Measurements from ENCODE around the gene CARHSP1. TPM values are rescaled to one million over a fixed set of nuclear protein-coding genes. Genes with fewer than 3 reads are reported as not detected.
A peak's percentile ranks its signal among the peaks of the same experiment; 100 is the strongest.
"Not testable (repeated sequence)": the region's sequence is repeated elsewhere in the genome, so short reads cannot be mapped to it uniquely, and the experiment has no call there.

CARHSP1 gene
- total and polyA plus RNA-seq, 7 donors, result 32.1 to 154 (median 79.5) TPM

DNA sequence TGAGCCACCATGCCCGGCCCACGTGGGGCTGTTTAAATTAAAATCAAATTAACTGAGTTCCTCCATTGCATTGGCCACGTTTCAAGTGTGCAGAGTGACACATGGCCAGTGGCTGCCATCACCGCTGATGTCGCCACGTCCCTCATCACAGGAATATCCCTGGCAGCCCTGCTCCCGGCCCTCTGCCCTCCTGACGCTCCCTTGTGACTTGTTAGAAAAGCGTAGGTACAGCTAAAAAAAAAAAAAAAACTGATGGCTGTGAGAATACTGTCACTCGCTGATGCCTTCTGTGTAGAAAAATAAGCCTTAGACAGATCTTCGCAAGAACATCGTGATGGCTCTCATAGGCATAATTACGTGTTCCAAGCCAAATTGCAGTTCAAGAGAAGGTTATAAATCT lies 21.7 kb downstream of the CARHSP1 start:
- intact Hi-C loops (cut with DNase I), result no loop called here

DNA sequence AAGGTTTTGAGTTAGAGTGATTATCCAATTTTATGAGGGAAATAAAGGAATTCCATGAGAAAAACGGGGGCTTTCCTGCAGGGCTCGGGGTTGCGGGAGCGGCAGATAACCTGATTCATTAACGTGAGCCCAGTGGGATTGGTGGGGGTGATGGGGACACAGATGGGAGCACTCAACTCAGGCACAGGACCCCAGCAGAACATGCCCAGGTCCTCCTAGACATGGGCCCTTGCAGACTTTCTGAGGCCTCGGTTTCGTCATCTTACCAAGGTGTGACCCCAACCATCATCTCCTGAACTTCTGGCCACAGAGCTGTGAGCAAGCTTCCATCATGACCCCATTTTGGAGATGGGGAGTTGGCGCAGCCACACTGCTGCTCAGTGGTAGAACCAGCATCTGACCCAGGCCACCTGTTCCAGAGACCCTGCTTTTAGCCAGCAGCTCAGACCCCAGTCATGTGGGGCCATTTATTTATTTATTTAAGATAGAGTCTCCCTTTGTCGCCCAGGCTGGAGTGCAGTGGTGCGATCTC lies 22.3 kb downstream of the CARHSP1 start:
- intact Hi-C loops (cut with DNase I), result no loop called here
- Histone ChIP-seq H3K4me1 (no peaks in the 10 kb centered on the region), H3K27me3 (no peaks in the 10 kb centered on the region), H3K27ac (no peak overlapping the region), H3K9me3 (no peaks in the 10 kb centered on the region), H3K36me3 (peaks cover 0 to 36% (median 4%) of the 10 kb centered on the region in 4 donors), H3K4me3 (no peak overlapping the region)
- WGBS, 2 donors, result 90 to 95% methylated on average over 10 of the region's 10 CpGs
- DNase-seq, result no peak
- TF ChIP-seq, protein P1, sequence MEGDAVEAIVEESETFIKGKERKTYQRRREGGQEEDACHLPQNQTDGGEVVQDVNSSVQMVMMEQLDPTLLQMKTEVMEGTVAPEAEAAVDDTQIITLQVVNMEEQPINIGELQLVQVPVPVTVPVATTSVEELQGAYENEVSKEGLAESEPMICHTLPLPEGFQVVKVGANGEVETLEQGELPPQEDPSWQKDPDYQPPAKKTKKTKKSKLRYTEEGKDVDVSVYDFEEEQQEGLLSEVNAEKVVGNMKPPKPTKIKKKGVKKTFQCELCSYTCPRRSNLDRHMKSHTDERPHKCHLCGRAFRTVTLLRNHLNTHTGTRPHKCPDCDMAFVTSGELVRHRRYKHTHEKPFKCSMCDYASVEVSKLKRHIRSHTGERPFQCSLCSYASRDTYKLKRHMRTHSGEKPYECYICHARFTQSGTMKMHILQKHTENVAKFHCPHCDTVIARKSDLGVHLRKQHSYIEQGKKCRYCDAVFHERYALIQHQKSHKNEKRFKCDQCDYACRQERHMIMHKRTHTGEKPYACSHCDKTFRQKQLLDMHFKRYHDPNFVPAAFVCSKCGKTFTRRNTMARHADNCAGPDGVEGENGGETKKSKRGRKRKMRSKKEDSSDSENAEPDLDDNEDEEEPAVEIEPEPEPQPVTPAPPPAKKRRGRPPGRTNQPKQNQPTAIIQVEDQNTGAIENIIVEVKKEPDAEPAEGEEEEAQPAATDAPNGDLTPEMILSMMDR (IDR thresholded peaks at IDR 0.05), result no peak
- TF ChIP-seq POLR2A (IDR thresholded peaks at IDR 0.05) (no peak), EP300 (IDR thresholded peaks at IDR 0.05) (no peak), POLR2AphosphoS5 (IDR thresholded peaks at IDR 0.05) (no peak)

More for the DNA sequence above, 21.7 kb downstream of the CARHSP1 start:
- Histone ChIP-seq H3K4me1 (no peaks in the 10 kb centered on the region), H3K36me3 (peaks cover 0 to 38% (median 4%) of the 10 kb centered on the region in 4 donors), H3K27me3 (no peaks in the 10 kb centered on the region), H3K27ac (no peak overlapping the region), H3K4me3 (no peak overlapping the region), H3K9me3 (no peaks in the 10 kb centered on the region)
- TF ChIP-seq POLR2A (IDR thresholded peaks at IDR 0.05), result no peak
- no peak for TF ChIP-seq POLR2AphosphoS5 (IDR thresholded peaks at IDR 0.05)
- no peak for TF ChIP-seq EP300 (IDR thresholded peaks at IDR 0.05)
- TF ChIP-seq, protein P1 (IDR thresholded peaks at IDR 0.05), result no peak
- WGBS, 2 donors, result 83 to 86% methylated on average over 13 of the region's 13 CpGs
- DNase-seq, result no peak

DNA sequence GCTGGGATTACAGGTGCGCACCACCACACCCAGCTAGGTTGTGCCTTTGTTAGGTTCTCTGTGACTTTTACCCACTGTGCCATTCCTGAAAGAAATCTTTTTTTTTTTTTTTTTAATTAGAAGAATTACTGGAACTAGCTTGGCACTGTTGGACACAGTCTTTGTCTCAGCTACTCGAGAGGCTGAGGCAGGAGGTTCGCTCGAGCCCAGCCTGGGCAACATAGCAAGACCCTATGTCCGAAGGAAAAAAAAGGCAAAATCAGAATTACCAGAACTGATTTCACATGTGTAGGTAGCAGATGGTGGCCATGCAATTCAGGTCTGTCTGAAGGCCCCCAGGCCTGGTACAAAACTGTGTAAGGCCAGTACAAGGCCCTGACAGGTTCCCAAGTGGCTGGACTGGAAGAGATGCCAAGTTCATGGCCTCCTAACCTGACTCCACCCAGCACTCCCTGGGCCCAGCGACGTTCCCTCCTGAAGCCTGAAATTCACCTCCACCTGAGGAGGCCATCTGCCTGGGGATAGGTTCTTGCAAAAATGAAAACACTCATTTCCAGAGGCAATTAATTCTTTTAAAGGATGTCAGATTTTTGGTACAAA lies 23.0 kb downstream of the CARHSP1 start:
- Histone ChIP-seq H3K9me3 (no peaks in the 10 kb centered on the region), H3K4me1 (no peaks in the 10 kb centered on the region), H3K27me3 (no peaks in the 10 kb centered on the region), H3K4me3 (no peak overlapping the region), H3K27ac (no peak overlapping the region), H3K36me3 (peaks cover 0 to 30% (median 4%) of the 10 kb centered on the region in 4 donors)
- no peak for DNase-seq
- 90 to 92% methylated on average over 7 of the region's 7 CpGs for WGBS, 2 donors
- intact Hi-C loops (cut with DNase I), result no loop called here
- TF ChIP-seq POLR2AphosphoS5 (IDR thresholded peaks at IDR 0.05), result no peak
- TF ChIP-seq, protein P1 (IDR thresholded peaks at IDR 0.05), result no peak
- no peak for TF ChIP-seq EP300 (IDR thresholded peaks at IDR 0.05)
- no peak for TF ChIP-seq POLR2A (IDR thresholded peaks at IDR 0.05)

DNA sequence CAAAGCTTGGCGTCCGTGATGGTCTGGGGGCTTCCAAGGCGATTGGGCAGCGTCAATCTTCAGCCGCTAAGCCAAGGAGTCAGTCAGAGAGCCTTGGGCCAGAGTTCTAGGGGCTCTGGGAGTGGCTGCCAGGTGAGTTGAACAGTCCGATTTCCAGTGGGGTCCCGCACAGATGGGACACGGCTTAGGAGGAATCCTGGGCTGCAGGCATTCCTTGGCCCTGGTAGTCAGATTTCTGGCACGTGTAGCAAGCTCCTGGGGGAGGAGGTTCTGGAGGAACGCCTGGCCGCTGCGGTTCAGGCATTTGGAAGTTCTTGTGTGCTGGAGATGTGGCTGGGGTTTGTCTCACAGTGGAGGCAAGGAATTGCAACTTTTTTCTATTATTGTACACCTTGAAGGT lies 25.5 kb downstream of the CARHSP1 start:
- H3K4me3 ChIP-seq; H3K36me3 ChIP-seq; H3K4me1 ChIP-seq; H3K27ac ChIP-seq; DNase-seq; intact Hi-C loops (cut with DNase I); H3K27me3 ChIP-seq; H3K9me3 ChIP-seq: not testable (repeated sequence)
- WGBS, 2 donors, result 81 to 94% methylated on average over 12 of the region's 12 CpGs

DNA sequence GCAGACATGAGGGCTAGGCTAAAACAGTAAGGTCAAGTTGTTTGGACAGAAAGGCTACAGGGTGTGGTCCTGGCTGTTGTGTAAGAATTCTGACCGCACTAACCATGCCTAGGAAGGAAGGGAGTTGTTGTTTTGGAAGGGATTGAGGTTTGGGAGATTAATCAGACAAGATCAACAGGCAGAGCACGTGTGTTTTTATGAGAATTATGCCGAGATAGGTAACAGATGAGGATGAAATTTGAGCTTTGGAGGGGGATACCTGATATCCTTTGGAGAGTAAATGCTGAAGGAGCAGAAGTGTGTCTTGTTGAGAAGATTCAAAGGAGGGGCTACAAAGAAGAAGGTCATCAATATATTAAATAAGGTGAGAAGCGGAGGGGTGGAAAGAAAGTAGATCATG lies 26.8 kb downstream of the CARHSP1 start:
- H3K4me1 ChIP-seq; H3K36me3 ChIP-seq; H3K9me3 ChIP-seq; H3K27me3 ChIP-seq; DNase-seq; intact Hi-C loops (cut with DNase I); H3K4me3 ChIP-seq: not testable (repeated sequence)
- WGBS, 2 donors, result 46 to 75% methylated on average over 4 of the region's 4 CpGs
- peak overlapping the region in 1 of 4 donors; percentile 49 for H3K27ac ChIP-seq

DNA sequence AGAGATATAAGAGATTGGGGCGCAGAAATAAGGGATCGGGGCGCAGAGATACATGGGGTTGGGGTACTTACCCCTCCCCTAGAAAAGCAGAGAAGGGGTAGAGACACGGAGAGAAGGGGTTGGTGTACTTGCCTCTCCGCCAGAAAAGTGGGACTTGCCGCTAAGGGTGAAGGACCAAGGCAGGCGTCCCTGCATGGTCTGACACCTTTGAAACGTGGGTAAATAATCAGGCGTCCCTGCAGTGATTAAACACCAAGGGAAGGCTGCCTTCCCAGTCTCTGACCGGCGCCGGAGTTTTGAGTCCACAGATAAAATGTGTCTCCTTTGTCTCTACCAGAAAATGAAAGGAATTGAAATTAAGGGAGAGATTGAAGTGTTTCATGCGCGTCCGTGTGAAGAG lies 31.2 kb downstream of the CARHSP1 start:
- H3K27me3 ChIP-seq; H3K36me3 ChIP-seq; H3K4me3 ChIP-seq; H3K9me3 ChIP-seq; intact Hi-C loops (cut with DNase I); H3K27ac ChIP-seq; H3K4me1 ChIP-seq; DNase-seq: not testable (repeated sequence)
- WGBS, 2 donors, result 92 to 95% methylated on average over 15 of the region's 15 CpGs

DNA sequence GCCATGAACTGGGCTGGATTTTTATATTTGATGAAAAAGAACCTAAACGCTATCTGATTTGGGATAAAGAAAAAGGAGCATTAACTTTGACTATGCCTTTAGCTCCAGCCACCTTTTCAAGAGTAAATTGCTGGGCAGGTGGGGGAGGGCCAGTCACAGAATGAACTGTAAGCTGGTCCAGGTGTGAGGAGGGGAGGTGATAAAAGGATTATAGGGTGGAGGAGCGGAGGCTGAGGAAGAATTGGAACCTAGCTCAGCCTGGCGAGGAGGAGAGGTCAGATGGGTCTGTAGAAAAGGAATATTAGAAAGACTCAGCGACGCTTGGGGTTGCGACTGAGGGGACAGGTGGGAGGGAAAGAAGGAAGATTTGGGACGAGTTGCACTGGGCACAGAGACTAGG lies 32.0 kb downstream of the CARHSP1 start:
- H3K9me3 ChIP-seq; DNase-seq; H3K27ac ChIP-seq; H3K36me3 ChIP-seq; H3K4me3 ChIP-seq; intact Hi-C loops (cut with DNase I); H3K27me3 ChIP-seq; H3K4me1 ChIP-seq: not testable (repeated sequence)
- WGBS, 2 donors, result 95% methylated on average over 7 of the region's 7 CpGs
